HCT116 (cell line): ENCODE results near the gene LRRC4.

Source experiments
- CTCF ChIP-seq, 3 experiments: fragments of 200-600 bp in 1 of 3; sonication (generic) in 1 of 3; IDR thresholded peaks in 2 of 3; conservative IDR thresholded peaks in 1 of 3; 2 replicates each; pipeline ENCODE4 v1.5.1; 2012 to 2017; ENCODE audit warnings: low read depth in 2 of 3, low read length in 2 of 3, antibody characterized with exemption in 1 of 3, borderline replicate concordance in 1 of 3, control low read depth in 1 of 3, mild to moderate bottlenecking in 1 of 3, mixed read lengths in 1 of 3, mixed run types in 1 of 3, moderate library complexity in 1 of 3; ENCODE audit not compliant: insufficient read depth in 1 of 3
- MAX ChIP-seq: IDR thresholded peaks from 2 replicates; pipeline ENCODE4 v1.6.1; 2012
- POLR2AphosphoS5 ChIP-seq: IDR thresholded peaks from 2 replicates; pipeline ENCODE4 v1.6.1; 2011; ENCODE audit warnings: mild to moderate bottlenecking, low read depth, low read length, moderate library complexity
- REST ChIP-seq: IDR thresholded peaks from 2 replicates; pipeline ENCODE4 v1.6.1; 2012; ENCODE audit warnings: low read depth
- SRF ChIP-seq: IDR thresholded peaks from 2 replicates; pipeline ENCODE4 v1.6.1; 2012; ENCODE audit warnings: low read depth
- ZNF274 ChIP-seq: fragments of 200-500 bp; sonication (Bioruptor generic); IDR thresholded peaks from 2 replicates; pipeline ENCODE4 v1.6.1; 2014; ENCODE audit warnings: mild to moderate bottlenecking, low read depth, low read length, inconsistent platforms

GRCh38 chr7:127998671-127999070 is 32.6 kb downstream of the LRRC4 start:
- TF ChIP-seq POLR2AphosphoS5 (no peak), CTCF (IDR thresholded peaks at IDR 0.05 in 2 of 3, conservative IDR thresholded peaks at IDR 0.05 in 1 of 3; ENCODE audit: borderline replicate concordance in 1 of 3, insufficient read depth in 1 of 3, low read depth in 2 of 3, low read length in 2 of 3) (no peak), MAX (no peak), SRF (no peak), REST (no peak), ZNF274 (no peak)
